ENCODE measurements around the gene KARS1.

The KARS1 gene

DNA sequence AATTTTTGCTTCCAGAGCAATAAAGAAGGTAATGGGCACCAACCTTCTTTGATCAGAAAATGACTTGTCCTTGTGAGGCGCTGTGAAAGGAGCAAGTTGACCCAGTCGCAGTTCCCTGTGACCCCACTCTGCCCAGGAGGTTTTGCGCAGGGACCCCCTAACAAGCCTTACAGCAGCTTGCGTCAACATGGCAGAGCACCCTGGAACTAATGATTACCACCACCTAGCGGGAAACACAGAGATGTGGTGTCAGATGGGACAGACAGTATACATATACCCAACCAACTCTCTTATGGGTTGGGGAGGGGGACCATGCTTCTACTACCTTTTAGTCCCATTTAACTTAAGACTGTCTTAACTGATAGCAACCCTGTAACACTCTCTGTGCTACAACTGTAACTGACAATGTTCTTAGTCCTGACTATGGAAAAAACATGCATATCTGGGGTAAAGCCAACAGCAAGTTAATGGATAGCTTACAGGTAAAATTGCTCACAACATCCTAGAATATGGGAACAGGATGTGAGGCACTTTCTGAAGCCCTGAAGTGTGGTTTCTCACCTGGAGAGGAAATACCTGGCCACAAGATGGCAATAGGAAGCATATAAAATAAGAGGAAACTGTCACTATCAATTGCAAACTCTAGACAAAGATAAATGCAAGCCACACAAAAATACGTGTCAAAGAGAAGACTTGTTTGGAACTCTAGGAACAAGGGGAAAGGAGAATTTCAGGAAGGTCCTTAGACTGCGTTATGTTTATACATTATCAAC lies 3.0 kb downstream of the KARS1 start:
- Mint-ChIP-seq H3K27ac (peak overlapping the region; percentile 76), H3K9me3 (no peaks in the 10 kb centered on the region), H3K36me3 (peaks cover 55% of the 10 kb centered on the region), H3K27me3 (no peaks in the 10 kb centered on the region), H3K4me3 (peak overlapping the region; percentile 61), H3K4me1 (peaks cover 51% of the 10 kb centered on the region)
- CTCF ChIA-PET, result interaction anchor here (1.3 kb wide), 2 partner anchors 23 to 211 kb away, joined by 3 read pairs; no protein-coding TSS in a partner anchor
- DNase-seq, result no peak

DNA sequence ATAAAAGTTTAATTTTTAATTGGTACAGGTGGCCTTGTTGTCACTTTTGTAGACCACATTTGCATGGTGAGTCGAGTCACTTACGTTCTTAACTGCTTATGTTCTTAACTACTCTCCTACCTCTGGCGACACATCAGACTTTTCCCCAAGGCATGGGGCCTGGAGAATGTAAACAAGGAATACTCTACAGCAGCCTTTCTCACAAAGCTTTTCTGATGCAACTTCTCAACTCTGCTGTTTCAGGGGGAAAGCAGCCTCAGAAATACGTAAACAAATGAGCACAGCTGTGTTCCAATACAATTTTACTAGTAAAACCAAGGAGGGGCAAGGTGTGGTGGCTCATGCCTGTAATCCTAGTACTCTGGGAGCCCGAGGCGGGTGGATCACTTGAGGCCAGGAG lies 6.9 kb downstream of the KARS1 start:
- peaks cover 44% of the 10 kb centered on the region for H3K4me1 Mint-ChIP-seq
- no peaks in the 10 kb centered on the region for H3K9me3 Mint-ChIP-seq
- CTCF ChIA-PET, result no interaction called here
- no peak for DNase-seq
- H3K36me3 Mint-ChIP-seq, result peaks cover 63% of the 10 kb centered on the region
- H3K27ac Mint-ChIP-seq, result no peak overlapping the region
- no peaks in the 10 kb centered on the region for H3K27me3 Mint-ChIP-seq
- H3K4me3 Mint-ChIP-seq, result no peak overlapping the region

DNA sequence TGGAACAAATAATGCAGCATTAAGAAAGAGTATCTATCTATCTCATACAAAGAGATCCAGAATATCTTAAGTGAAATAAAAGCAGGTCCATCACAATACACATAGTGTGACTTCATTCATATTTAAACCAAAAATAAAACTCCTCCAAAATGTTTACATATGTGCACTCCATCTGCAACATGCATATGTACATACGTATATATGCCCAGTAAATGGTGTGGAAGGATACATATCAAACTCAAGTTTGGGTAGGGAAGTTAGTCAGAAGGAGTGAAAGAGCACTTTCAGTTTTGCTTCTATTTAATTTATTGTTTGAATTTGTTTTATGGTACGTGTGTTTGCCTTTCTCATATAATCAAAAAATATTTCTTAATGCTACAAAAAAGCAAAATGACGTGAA lies 12.4 kb downstream of the KARS1 start:
- Mint-ChIP-seq H3K4me1 (peaks cover 6% of the 10 kb centered on the region), H3K27me3 (no peaks in the 10 kb centered on the region), H3K36me3 (peaks cover 70% of the 10 kb centered on the region), H3K9me3 (no peaks in the 10 kb centered on the region), H3K4me3 (no peak overlapping the region), H3K27ac (no peak overlapping the region)
- no peak for DNase-seq
- CTCF ChIA-PET, result no interaction called here

DNA sequence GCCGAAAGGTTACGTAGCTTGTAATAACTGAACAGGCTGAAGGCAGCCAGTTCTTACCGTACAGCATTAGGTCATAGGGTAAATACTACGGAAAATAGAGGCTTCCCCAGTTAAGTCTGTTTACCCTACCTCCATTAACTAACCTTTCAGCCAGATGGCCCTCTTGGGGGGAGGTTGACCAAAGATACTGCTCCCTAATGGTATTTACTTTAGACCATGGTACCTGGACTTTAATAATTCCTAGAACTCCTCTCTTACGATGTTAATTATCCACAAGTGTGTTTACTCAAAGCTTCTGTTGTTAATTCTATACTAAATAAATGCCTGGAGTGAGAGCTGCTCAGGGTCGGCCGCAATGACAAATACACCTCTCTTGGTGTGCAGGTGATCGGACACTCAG lies 14.6 kb downstream of the KARS1 start:
- Mint-ChIP-seq H3K9me3 (no peaks in the 10 kb centered on the region), H3K27ac (no peak overlapping the region)

DNA sequence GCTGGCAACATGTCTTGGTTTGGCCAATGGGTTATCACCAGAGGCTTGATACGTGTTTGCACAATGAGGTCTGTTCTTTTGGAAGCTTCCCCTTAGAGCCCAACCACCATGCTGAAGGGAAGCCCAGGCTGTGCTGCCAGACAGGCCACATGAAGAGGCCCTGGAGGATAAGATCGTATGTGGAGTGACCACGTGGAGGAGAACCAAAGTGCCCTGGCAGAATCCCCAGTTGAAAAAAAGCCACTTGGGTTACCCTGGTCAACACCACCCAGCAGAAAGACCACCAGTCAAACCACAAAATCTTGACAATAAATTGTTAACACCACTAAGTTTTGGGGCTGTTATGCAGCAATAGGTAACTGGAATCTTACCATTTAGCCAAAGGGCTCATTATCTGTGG lies 17.4 kb downstream of the KARS1 start:
- no peak for DNase-seq
- Mint-ChIP-seq H3K27ac (no peak overlapping the region), H3K27me3 (no peaks in the 10 kb centered on the region), H3K36me3 (peaks cover 78% of the 10 kb centered on the region), H3K4me1 (peaks cover 33% of the 10 kb centered on the region), H3K9me3 (no peaks in the 10 kb centered on the region), H3K4me3 (no peak overlapping the region)
- CTCF ChIA-PET, result interaction anchor here (1.0 to 1.1 kb wide), 2 partner anchors 9 to 113 kb away, joined by 3 to 5 read pairs; no protein-coding TSS in a partner anchor

More for the DNA sequence above, 14.6 kb downstream of the KARS1 start:
- CTCF ChIA-PET, result interaction anchor here (1.1 kb wide), 1 partner anchor 15 kb away, joined by 3 read pairs; the partner anchor contains the start of gene TERF2IP
- peaks cover 77% of the 10 kb centered on the region for H3K36me3 Mint-ChIP-seq
- H3K27me3 Mint-ChIP-seq, result no peaks in the 10 kb centered on the region
- peaks cover 21% of the 10 kb centered on the region for H3K4me1 Mint-ChIP-seq
- DNase-seq, result no peak
- H3K4me3 Mint-ChIP-seq, result no peak overlapping the region

DNA sequence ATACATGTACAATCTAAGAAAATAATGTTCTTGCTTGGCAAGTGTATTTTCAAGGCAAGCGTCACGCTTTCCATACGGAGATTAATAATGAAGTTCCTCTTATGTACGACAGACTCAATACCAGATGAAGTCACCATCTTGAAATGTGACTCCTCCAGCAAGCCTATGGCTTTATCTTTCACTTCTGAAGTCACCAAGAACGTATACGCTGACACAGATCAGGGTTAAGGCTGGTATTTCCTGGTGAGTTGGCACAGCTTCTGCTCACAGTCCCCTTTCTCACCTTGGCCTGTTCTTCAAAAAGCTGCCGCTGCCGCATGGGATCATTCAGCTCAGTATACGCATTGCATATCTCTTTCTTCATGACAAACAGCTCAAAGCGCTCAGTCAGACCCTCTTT lies 18.3 kb downstream of the KARS1 start:
- no peak for DNase-seq
- Mint-ChIP-seq H3K4me1 (peaks cover 34% of the 10 kb centered on the region), H3K9me3 (no peaks in the 10 kb centered on the region), H3K27ac (peak overlapping the region; percentile 64), H3K36me3 (peaks cover 77% of the 10 kb centered on the region), H3K4me3 (no peak overlapping the region), H3K27me3 (no peaks in the 10 kb centered on the region)
- CTCF ChIA-PET, result no interaction called here

DNA sequence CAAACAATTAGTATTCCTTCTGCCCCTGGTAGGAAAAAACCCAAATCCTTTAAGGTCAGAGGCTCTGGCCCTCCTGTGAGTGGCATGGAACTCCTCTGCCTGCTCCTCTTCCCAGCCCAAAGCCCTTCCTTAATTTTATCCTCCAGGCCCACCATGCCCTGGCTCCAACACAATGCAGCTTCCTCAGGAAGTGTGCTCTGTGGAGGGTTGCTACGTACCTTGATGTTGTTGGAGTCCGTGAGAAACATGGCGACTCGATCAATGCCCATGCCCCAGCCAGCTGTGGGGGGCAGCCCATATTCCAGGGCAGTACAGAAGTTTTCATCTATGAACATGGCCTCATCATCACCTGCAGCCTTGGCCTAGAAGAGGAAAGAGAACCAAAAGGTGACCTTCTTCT lies 19.1 kb downstream of the KARS1 start:
- CTCF ChIA-PET, result interaction anchor here (1.0 kb wide), 1 partner anchor 19 kb away, joined by 3 read pairs; the partner anchor contains the start of genes KARS1 and TERF2IP
- H3K27me3 Mint-ChIP-seq, result no peaks in the 10 kb centered on the region
- peaks cover 36% of the 10 kb centered on the region for H3K4me1 Mint-ChIP-seq
- H3K27ac Mint-ChIP-seq, result peak overlapping the region; percentile 79
- DNase-seq, result no peak
- peaks cover 70% of the 10 kb centered on the region for H3K36me3 Mint-ChIP-seq
- no peaks in the 10 kb centered on the region for H3K9me3 Mint-ChIP-seq
- no peak overlapping the region for H3K4me3 Mint-ChIP-seq

DNA sequence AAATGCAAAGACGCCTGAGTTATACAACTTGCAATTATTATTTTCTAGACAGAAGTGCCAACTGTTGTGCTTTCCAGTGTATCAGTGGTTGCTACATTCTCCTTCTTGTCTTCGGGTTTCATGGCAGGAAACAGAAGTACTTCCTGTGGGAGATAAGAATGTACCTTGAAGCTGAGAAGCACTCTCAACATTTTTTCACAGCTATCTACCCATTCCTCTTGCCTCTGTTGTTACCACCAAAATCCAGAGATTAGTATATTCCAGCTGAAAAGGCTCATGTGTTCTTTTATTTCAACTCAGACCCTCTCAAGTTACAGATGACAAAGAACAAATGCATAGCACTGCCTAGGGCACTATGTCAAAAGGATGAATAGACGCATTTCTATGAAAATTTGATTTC lies 19.6 kb downstream of the KARS1 start:
- Mint-ChIP-seq H3K36me3 (peaks cover 67% of the 10 kb centered on the region), H3K4me1 (peaks cover 37% of the 10 kb centered on the region), H3K9me3 (no peaks in the 10 kb centered on the region), H3K27ac (peak overlapping the region; percentile 79), H3K27me3 (no peaks in the 10 kb centered on the region), H3K4me3 (no peak overlapping the region)
- no peak for DNase-seq
- CTCF ChIA-PET, result interaction anchor here (1.0 kb wide), 1 partner anchor 19 kb away, joined by 3 read pairs; the partner anchor contains the start of genes KARS1 and TERF2IP

DNA sequence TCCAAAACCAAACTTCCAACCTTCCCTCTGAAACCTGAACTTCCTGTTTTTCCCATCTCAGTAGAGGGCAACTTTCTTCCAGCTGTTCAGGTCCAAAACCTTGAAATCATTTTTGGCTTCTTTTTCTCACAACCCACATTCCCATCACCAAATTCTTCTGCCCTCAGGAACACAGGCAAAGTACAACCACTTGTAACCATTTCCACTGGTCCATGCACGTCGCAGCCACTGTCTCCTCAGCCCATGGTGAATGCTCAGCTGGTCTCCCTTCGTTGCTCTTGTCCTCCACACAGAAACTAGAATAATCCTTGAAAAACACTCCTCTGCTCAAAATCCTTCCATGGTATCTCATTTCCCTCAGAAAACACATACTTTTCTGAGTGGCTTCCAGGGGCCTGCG lies 20.7 kb downstream of the KARS1 start:
- H3K36me3 Mint-ChIP-seq, result peaks cover 62% of the 10 kb centered on the region
- CTCF ChIA-PET, result no interaction called here
- peak overlapping the region; percentile 79 for H3K27ac Mint-ChIP-seq
- H3K4me3 Mint-ChIP-seq, result no peak overlapping the region
- no peaks in the 10 kb centered on the region for H3K9me3 Mint-ChIP-seq
- peaks cover 45% of the 10 kb centered on the region for H3K4me1 Mint-ChIP-seq
- no peak for DNase-seq
- no peaks in the 10 kb centered on the region for H3K27me3 Mint-ChIP-seq

DNA sequence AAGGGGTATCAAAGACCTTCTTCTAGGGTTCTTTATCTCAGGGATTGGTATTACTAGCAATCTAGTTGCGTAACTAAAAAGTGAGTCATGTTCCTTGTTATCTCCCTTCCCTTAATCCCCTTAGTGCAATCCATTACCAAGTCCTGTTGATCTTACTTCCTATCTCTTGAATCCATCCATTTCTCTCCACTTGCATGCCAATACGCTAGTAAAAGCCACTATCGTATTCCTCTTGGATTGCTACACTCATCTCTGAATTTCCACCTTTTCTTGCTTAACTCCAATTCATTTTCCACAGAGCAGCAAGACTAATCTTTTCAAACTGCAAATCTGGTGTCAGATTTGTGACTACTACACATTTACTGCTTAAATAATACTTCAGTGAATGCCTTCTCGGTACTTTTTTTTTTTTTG lies 22.5 kb downstream of the KARS1 start:
- CTCF ChIA-PET, result no interaction called here
- Mint-ChIP-seq H3K4me3 (no peak overlapping the region), H3K36me3 (peaks cover 53% of the 10 kb centered on the region)

DNA sequence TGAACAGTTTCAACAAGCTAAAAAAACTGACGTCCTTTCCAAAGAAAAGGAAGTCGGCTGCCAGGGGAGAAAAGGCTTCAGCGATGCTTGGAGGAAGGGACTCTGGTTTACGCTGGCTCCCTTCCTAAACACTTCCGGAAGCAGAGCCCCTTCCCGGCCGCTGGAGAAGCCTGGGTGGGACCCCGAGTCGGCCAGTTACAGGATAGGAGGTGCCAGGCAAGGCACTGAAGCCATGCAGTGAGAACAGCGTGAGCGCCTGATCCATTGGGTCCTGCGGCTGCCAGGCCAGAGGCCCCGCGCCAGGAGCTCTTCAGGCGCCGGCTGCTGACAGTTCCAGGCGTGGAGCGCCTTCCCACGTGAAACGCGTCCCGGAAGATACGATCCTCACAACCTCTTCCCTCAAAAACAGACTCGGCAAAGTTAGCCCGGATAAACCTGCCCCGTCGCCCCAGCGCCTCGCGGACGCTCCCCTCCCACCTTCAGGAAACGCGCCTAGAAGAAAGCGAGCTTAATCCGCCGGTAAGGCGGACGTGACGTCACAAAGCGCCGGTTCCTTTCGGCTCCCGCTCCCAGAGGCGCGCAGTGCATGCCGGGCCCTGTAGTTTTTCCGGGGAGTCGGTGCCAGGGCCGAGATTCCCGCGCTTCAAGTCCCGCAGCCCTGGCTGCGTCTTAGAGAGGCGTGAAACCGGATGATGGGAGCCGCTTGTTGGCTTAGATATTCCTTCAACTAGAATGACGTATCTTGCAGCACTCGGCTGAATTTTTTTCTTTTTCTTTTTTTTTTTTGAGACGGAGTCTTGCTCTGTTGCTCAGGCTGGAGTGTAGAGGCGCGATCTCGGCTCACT lies 24.5 kb downstream of the KARS1 start, which contains the start of gene ADAT1:
TSS of gene ADAT1 (minus strand) at position 521 of the 845 bp plus-strand sequence. CDS start 2,482 bp downstream, outside the sequence.
- peak; percentile 99 for DNase-seq
- Mint-ChIP-seq H3K4me3 (peak within 1 kb of the TSS; percentile 92), H3K27me3 (no peaks in the 10 kb centered on the region), H3K9me3 (no peaks in the 10 kb centered on the region), H3K4me1 (peaks cover 51% of the 10 kb centered on the region), H3K36me3 (peaks cover 48% of the 10 kb centered on the region), H3K27ac (peak within 1 kb of the TSS; percentile 95)
- CTCF ChIA-PET, result interaction anchor here (0.9 to 3.6 kb wide), 4 partner anchors 9 to 151 kb away, joined by 3 to 13 read pairs (median 8); partner anchors contain the start of genes KARS1 and TERF2IP

More for the DNA sequence above, 22.5 kb downstream of the KARS1 start:
- peak overlapping the region; percentile 77 for H3K27ac Mint-ChIP-seq
- H3K9me3 Mint-ChIP-seq, result no peaks in the 10 kb centered on the region
- H3K4me1 Mint-ChIP-seq, result peaks cover 63% of the 10 kb centered on the region
- no peaks in the 10 kb centered on the region for H3K27me3 Mint-ChIP-seq
- DNase-seq, result no peak

DNA sequence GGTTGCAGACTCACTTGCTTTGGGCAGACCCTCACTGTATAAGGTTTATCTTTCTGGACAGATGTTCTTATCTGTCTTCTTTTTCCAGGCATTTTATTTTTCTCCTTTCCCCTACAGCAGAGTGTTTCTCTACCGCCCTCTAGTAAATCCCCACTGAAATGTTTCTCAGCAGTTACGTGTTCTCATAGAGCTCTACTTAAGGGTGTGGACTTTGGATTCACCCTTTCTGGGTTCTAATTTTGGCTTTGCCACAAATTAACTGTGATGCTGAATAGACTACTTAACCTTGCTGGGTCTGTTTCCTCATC lies 26.3 kb downstream of the KARS1 start:
- H3K27ac Mint-ChIP-seq, result peak overlapping the region; percentile 95
- H3K36me3 Mint-ChIP-seq, result peaks cover 41% of the 10 kb centered on the region
- no peaks in the 10 kb centered on the region for H3K27me3 Mint-ChIP-seq
- no peak overlapping the region for H3K4me3 Mint-ChIP-seq
- DNase-seq, result no peak
- H3K9me3 Mint-ChIP-seq, result no peaks in the 10 kb centered on the region
- peaks cover 48% of the 10 kb centered on the region for H3K4me1 Mint-ChIP-seq
- CTCF ChIA-PET, result interaction anchor here (0.6 to 3.6 kb wide), 15 partner anchors 9 to 1015 kb away, joined by 3 to 13 read pairs (median 4); partner anchors contain the start of genes GABARAPL2, KARS1, TERF2IP and TMEM231

DNA sequence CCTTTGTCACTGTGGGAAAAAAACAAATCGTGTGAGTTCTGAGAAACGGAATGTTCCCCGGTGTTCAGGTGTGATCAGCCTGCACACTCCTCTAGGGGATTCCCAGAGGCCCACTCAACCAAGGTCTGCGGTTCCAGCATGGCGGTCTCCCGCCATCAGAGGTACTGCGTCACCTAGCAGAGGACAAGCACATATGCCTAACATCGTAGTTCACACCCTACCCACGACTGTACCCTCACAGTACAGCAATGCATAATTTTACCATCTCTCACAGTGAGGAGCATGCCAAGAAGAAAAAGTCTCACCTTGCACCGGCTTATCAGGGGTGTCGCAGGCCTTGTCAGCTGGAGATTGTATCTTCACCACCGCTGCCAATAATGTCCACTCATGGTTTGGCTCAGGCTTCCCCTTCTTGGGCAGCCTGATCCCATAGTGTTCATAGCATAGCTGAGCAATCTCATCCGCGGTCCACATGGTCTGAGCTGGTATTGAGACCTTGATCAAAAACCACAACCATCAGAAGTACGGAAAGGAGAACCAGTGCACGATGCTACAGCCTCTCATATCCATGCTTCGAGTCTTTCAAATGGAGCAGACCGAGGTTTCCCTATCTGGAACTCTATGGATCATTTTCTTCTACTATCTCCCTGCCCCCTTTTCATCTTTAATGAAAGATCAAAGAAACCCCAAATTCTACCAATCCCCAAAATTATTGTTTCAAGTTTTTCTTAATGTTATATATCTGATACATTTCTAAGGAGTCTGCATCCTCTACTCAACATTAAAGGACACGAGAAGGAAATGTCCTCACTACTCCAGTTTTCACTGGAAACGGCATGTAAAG lies 26.9 kb downstream of the KARS1 start:
- Mint-ChIP-seq H3K27ac (peak overlapping the region; percentile 95), H3K27me3 (no peaks in the 10 kb centered on the region), H3K4me1 (peaks cover 53% of the 10 kb centered on the region), H3K36me3 (peaks cover 40% of the 10 kb centered on the region), H3K4me3 (no peak overlapping the region), H3K9me3 (no peaks in the 10 kb centered on the region)
- no peak for DNase-seq
- CTCF ChIA-PET, result interaction anchor here (0.7 to 3.6 kb wide), 11 partner anchors 8 to 156 kb away, joined by 3 to 13 read pairs (median 4); partner anchors contain the start of genes KARS1, TERF2IP and TMEM231
